ENCODE results near the gene TPPP. TPM values are rescaled to one million over a fixed set of nuclear protein-coding genes. Genes with fewer than 3 reads are reported as not detected.
"Not testable (repeated sequence)": the region's sequence is repeated elsewhere in the genome, so short reads cannot be mapped to it uniquely, and the experiment has no call there.

The TPPP gene
- total RNA-seq, 1 donor from 2014 or later: 10.5 TPM

DNA sequence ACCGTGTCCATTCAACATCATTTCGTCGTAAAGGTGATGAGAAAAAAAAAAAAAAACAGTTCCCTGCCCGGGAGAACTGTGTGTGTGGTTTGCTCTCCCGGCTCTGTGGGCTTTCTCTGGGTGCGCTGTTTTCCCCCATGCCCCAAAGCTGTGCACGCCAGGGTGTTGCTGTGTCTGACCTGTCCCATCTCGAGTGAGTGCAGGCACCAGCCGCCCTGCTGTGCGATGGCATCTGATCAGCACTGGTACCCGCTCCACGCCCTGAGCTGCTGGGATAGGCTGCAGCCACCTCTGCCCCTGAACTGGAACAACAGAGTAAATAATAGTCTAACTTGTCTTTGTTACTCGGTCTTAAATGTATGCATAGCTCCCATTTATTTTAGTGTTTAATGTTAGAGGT, 47.7 kb downstream of the TPPP start:
- DNase-seq: no peak

DNA sequence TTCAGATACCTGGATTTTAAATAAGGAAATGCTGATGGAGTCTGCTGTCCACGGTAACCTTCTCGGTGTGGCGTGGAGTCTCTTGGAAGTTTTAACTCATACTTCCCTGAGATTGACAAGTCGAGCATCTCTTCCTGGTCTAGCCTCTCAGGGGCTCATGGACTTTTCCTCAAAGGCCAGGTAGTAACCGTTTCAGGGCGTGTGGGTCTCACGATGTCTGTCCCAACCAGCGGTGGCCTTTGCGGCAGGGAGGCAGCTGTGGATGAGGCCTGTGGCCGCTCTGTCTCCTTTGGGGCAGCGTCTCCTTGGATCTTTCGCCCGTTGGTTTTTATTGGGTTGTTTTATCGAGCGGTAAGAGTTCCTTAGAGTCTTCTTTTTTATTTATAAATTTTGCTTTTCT, 48.2 kb downstream of the TPPP start:
- no peak for DNase-seq

DNA sequence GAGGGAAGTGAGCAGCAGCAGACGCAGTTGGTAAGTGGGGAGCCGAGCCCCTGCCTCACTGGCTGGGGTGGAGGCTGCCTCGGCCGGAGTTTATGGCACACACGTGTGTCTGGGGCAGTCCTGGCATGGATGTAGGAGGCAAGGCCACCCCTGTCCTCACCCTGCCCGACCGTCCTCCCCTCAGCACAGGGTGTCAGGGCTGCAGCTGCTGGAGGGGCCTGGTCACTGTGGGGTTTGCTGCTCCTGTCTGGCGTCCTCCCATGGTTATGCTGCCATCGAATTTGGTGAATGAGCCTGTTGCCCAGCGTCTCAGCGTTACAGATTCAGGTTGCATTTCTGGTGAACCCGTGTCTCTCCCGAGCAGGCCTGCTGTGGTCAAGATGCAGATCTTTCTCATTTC, 48.6 kb downstream of the TPPP start:
- no peak for DNase-seq

DNA sequence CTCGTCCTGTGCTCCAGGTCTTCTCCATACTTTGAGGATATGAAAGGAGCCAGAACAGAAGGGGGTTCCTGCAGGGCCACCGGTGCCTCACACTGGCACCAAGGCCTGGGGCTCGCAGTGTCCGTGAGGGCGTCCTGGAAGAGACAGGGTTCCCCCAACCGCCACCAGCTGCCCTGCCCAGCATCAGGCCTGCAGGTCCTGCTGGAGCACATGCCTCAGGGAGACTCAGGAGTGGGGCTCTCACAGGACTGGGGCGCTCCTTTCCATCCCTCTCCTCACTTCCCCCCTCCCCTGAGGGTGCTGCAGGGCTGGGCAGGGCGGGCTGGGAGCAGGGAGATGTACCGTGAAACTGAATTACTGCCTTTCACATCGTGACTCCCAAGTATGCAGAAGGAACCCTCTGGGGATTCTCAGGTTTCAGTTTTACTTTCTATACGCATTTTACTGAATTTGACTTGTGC, 49.3 kb downstream of the TPPP start:
- peak; percentile 67 for DNase-seq

DNA sequence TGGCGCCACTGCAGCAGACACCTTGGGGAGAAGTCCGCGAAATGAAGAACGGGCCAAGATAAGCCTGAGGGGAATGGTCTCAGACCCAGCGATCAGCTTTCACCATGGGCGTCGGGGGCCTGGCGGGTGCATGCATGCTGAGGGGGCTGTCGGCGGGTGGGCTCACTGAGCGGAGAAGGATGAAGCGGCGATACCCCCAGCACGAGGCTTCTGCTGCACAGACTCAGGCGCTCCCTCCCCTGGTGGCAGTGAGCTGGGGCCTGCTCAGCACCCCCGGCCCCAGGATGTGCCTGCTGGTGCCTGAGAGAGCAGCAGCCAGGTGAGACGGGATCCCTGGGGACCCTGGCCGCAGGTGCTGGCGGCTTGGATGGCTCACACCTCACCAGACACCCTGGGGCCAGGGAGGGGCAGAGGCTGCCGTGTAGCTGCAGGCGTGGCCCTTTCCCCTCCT, 49.8 kb downstream of the TPPP start:
- DNase-seq: no peak

DNA sequence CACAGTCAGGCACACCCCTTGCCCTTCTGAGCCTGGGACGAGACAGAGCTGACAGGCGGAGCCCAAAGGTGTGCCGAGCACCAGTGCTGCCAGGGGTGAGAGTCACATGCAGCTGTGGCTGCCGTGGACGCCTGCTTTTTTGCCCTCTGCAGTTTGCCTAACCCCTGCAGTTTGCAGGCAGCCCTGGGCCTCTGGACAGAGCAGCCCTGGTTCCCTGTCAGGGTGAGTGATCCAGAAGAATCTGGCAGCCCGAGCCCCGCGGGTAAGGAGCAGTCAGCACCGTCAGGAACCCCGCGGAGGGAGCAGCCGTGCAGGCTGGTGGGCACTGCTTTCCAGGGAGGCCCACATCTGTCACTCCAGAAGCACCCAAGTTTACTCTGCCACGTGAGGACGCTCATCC, 50.7 kb downstream of the TPPP start:
- no peak for DNase-seq

DNA sequence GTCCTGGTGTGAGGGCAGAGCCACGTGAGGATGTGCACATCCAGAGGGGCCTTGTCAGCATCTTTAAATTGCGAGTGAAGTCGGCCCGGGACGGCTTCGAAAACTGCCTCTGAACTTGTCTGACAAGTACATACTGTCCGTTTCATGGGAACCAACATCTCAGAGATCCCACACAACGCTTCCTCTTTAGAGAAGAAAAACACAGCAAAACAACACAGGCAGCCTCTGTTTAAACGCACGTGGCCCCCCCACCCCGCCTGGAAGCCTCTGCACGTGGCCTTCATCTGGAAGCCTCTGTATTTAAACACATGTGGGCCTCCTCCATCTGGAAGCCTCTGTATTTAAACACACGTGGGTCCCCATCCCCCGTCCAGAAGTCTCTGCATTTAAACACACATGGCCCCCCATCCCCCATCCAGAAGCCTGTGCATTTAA, 51.8 kb downstream of the TPPP start:
- DNase-seq: peak; percentile 24

DNA sequence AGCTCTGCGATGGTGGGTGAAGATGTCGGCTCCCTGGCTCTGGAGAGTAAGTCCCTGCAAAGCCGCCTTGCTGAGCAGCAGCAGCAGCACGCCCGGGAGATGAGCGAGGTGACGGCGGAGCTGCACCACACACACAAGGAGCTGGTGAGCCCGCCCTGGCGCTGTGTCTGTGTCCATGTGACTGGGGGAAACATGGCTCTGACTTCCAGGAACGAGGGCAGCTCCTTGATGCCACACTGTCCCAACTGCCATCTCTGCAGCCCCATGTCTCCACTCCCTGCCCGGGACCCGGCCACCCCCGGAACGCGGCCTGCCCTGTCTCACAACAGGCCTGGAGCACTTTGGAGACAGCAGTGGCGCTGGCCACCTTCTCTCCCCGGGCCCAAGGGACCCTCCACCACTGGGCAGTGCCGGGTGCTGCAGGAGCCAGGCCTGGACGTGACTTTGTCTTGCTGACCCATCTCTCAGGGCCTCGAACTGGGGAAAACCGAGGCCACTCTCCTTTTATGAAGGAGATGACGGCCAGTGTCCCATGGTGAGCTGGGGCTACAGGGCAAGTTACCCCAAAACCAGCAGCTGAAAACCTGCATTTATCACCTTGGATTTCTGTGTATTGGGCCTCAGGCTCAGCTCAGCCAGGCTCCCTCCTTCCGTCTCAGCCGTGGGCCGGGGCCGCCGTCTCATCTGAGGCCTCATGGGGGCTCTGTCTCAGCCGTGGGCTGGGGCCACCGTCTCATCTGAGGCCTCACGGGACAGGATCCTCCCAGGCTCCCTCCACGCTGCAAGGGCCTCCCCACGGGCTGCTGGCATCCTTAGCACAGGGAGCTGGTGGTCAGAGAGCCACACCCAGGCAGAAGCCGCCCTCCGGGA, 52.5 kb downstream of the TPPP start:
- no peak for DNase-seq

DNA sequence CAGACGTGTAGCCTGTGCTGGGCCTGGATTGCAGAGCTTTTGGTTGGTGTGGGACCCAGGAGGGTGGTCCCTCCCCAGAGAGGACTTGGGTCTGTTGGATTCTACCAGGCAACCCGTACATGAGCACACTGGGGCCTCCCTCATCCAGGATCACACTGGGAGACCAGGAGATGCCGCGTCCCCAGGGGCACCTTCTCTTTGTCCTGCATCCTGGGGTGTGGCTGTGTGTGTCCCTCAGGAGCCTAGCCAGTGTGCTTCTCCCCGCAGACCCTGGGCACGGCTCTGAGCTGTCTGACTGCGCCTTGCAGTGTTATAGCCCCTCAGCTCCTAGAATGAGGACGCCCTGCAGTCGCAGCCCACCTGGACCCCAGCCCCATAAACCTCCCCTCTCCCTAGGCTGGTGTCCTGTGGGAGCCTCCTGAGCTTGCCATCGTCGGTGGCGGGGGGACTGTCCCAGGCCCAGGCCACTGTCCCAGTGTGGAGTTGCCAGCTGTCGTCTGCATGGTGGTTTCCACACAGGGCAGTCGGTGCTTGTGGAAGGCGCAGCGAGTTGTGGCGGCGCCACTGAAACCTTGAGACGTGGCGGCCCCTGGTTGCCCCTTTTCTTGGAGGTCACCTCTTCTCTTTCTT, 53.5 kb downstream of the TPPP start:
- DNase-seq: no peak

DNA sequence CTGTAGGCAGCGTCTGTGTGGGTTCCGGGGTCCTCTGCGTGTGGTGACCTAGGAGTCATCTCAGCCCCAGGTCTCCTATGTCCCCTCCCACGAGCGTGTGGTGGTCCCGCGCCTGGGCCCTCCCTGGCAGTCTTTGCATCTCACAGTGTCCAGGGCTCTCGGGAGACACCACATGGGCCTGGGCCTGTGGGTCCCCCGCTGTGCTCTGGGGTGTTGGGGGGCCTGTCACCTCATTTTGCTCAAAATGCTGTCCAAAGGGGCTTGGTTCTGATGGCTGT, 54.0 kb downstream of the TPPP start:
- DNase-seq: no peak

DNA sequence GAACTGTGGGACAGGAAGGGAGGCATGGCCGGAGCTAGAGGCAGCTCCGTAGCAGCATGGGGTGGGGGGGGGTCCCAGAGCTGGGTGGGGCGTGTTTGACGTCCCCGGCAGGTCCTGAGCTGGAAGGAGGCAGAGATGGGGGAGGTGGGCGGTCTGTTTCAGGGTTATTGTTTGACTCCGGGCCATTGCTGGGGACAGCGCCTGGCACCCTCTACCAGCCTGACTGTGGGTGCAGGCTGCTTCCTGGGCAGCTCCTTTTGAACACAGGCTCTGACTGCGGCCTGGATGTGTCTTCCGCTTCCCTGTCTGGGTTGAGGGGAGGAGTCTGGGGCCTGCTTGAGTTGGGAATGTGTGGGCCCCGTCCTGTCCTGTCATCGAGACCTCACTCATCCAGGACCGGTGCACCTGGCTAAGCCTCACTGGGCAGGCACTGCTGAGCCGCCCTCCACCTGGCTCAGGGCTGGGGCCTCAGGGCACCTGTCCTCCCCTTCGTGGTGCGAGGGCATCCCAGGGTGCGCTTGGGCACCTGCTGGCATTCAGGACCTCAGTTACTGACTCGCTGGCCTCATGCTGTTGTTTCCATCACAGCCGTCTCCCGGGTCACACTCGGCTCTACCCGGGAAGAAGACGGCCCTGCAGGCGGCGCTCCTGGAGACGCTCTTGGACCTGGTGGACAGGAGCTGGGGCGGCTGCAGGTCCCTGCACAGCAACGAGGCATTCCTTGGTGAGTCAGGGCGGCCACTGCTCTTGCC, 54.5 kb downstream of the TPPP start:
- no peak for DNase-seq

DNA sequence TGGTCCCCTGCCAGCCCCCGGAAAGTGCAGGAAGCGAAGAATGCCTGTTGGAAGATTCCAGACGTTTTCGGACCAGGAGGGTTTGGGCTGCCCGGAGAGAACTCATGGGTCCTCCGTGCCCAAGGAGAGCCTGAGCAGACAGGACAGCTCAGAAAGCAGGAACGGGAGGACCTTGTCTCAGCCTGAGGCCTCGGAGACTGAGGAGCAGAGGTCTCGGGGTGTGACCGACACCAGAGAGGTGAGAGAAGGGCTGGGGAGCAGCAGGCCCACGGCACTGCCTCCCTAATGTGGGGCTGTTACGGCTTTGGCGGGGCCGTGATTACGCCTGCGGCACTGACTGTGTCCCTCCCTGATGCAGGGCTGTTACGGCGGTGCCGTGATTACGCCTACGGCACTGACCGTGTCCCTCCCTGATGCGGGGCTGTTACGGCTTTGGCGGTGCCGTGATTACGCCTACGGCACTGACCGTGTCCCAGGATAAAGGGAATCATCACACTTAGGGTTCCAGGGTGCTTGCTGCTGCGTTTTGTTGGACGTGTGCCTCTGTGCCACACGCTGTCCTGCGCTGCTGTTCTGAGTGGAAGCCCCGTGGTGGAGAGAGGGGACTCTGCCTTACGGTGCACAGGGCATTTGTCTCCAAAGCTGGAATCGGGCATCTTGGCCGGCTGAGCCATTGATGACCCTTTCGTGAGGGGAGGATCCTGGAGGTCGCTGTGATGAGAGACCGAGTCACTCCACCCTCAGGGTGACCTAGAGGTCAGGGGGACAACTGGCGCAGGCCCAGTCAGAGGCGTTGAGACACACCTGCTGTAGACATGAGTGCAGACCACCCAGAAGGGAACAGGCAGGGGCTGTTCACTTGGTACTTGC, 55.3 kb downstream of the TPPP start:
- DNase-seq: no peak

DNA sequence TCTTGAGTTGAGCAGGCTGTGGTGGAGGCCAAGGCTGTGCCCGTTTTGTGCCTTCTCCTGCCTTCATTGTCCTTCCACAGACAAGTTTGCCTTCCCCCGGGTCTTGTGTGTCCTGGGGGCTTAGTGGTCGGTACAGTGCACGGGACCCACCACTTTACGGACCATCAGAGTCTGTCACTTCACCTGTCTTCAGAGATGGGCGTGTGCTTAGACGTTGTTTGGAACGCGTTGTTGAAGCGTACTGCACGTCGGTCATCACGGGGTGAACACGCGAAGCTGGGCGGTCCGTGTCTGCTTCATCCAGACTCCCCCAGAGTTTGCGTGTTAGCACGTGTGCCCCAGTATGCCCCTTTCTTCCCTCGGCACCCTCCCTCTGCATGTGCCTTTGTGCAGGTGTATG, 56.2 kb downstream of the TPPP start:
- no peak for DNase-seq

DNA sequence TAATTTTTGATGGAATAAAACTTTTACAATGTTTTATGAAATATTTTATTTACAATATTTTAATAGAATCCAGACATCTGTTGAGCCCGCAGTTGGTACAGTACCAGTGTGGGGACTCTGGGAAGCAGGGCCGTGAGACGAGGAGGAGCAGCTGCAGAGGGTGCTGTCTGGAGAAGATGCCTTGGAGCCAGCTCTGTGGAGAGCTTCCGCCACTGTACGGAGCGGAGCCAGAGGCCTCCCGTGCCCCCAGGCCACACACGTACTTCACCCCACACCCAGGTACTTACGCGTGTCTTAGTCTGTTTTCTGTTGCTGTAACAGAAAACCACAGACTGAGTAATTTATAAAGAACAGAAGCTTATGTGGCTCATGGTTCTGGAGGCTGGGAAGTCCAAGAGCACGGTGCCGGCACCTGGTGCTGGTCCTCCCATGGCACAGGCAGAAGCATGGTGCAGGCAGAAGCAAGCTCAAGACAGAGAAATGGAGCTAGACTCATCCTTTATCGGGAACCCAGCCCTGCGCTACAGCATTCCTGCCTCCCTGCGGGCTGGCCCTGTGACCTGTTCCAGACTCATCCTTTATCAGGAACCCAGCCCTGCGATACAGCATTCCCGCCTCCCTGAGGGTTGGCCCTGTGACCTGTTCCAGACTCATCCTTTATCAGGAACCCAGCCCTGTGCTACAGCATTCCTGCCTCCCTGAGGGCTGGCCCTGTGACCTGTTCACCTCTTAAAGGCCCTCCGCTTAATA, 57.7 kb downstream of the TPPP start:
- no peak for DNase-seq

DNA sequence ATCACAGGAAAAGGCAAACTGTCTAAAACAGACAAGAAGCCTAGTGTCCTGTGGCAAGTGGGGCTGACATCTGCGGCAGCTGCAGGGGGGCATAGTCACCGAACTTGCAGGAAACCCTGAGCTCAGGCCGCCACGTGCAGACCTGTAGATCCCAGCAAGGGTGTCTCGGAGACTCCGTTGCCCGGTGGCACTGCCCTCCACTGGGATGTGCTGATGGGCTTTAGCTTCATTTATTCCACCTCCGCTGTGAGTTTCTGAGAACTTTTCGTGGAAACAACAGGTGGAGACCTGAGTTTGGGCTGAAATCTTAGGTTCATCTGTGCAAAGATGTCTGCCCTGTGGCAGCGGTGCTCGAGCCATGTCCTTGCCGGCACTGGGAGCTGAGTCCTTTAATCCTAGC, 59.0 kb downstream of the TPPP start:
- DNase-seq: no peak

DNA sequence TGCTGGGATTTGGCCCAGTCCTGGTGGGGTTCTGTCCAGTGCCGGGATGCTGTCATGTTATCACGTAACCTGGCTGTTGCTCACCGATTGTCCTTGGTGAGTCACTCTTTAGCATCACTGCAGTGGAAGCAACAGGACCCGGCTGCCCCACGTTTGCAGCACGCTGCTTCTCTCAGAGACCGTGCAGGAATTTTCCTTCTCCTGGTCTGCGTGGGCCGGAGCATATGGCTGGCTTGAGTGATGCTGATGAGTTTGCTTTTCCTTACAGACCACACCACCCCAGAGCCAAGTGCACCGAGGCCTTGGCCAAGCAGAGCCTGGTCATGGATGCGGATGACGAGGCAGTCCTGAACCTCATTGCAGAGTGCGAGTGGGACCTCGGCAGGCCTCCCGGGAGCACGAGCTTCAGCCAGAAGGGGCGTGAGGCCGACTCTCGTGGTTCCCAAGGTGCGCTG, 59.6 kb downstream of the TPPP start:
- DNase-seq: no peak

DNA sequence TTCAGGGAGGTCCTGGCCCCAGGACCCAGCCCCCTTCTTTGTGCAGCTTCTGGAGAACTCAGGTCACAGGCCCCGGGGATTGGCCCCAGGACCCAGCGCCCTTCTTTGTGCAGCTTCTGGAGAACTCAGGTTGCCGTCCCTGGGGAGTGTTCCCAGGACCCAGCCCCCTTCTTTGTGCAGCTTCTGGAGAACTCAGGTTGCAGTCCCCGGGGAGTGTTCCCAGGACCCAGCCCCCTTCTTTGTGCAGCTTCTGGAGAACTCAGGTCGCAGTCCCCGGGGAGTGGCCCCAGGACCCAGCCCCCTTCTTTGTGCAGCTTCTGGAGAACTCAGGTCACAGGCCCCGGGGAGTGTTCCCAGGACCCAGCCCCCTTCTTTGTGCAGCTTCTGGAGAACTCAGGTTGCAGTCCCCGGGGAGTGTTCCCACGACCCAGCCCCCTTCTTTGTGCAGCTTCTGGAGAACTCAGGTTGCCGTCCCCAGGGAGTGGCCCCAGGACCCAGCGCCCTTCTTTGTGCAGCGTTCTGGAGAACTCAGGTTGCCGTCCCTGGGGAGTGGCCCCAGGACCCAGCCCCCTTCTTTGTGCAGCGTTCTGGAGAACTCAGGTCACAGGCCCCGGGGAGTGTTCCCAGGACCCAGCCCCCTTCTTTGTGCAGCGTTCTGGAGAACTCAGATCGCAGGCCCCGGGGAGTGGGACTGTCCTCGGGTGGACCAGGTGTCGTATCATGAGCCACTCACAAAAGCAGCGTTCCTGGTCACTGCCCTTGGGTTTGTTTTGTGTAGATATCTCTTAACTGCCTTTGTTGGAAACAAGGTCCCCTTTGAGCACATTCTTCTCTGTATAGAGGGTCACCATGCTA, 64.6 kb downstream of the TPPP start:
- not testable (repeated sequence) for DNase-seq

DNA sequence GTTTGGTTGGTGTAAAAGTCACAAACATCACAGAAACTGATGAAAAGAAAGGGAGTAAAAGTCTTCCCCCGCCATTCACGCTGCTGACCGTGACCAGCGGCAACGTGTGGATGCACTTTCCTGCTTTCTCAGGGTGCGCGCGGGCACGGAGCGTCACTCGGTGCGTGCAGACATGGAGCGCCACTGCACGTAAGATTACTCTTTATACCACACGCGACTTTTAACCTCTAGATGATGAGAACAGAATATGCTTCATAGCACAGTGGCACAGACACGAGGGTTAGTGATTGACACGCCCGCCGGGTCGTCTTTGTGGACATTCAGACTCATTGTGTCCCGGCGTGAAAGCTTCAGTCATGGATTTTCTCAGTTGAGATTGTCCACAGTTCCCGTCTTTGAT, 65.3 kb downstream of the TPPP start:
- no peak for DNase-seq

DNA sequence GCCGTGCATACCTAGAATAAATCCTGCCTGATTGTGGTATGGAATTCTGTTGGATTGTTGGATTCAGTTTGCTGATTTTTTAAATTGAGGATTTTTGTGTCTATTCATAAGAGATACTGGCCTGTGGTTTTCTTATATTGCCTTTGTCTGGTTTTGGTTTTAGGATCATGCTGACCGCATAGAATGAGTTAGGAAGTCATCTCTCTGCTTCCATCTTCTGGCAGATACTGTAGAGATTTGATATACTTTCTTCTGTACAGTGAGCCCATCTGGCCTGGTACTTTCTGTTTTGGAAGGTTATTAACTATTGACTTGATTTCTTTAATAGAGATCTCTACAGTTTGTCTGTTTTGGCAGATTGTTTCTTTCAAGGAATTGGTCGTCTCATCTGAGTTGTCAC, 66.3 kb downstream of the TPPP start:
- no peak for DNase-seq

DNA sequence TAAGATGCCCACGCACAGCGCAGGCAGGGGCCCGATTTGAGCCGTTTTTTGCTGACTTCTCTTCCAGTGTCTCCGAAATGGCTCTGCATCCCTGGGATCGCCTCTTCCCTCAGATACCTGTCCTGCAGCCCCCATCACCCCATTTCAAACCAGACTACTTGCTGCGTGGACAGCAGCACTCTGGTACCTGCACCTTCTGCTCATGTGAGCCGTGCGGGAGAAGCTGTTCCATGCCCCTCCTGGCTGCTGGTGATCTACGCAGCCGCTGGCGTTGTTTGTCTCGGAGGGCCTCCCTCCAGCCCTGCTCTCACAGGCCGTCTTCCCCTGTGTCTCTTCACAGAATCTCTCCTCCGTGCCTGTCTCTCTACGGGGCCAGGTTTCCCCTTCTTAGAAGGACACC, 67.6 kb downstream of the TPPP start:
- DNase-seq: no peak

DNA sequence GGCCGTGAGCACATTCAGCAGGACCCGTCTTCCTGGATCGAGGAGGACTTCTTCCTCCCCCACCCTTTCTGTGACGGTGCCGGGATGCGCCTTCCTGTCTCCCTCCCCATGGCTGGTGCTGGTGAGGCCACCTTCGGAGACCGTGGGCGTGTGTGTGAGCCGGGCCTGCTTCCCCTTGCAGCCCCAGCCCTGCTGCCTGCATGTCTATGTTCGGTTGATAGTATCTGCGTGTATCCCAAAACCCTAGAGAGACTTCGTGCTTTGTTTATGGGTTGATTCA, 68.3 kb downstream of the TPPP start:
- DNase-seq: no peak

Data from tongue (tissue), 2 donors.